ENCODE results near the gene EHD3.

GRCh38 chr2:31244101-31244500 lies 10.1 kb downstream of the EHD3 start:
- TF ChIP-seq CTCF (IDR thresholded peaks at IDR 0.05; ENCODE audit: insufficient read depth, low read length, poor library complexity, severe bottlenecking) (no peak), EZH2phosphoT487 (conservative IDR thresholded peaks at IDR 0.05; ENCODE audit: low read length) (no peak)

Data from SU-DHL-6 (cell line).